DND-41 (cell line): ENCODE measurements around the gene CAMSAP2.

Experiments
- CTCF ChIP-seq: IDR thresholded peaks from 2 replicates; pipeline ENCODE4 v1.5.1; 2012; ENCODE audit warnings: borderline replicate concordance, low read length, moderate library complexity, mild to moderate bottlenecking; ENCODE audit not compliant: poor library complexity, severe bottlenecking; ENCODE audit errors: extremely low read depth
- EZH2 ChIP-seq: IDR thresholded peaks from 3 replicates; pipeline ENCODE4 v1.6.1; 2012; ENCODE audit warnings: borderline replicate concordance, low read depth, mild to moderate bottlenecking, moderate library complexity, low read length, inconsistent platforms; ENCODE audit not compliant: severe bottlenecking

GRCh38 chr1:200886594-200886993 is 147.9 kb downstream of the CAMSAP2 start:
- TF ChIP-seq EZH2 = no peak
- TF ChIP-seq CTCF = no peak
